Fibroblast of mammary gland (primary cell): ENCODE data around the gene KRTAP5-3.

Experiments
- DNase-seq: peaks from one replicate; pipeline ENCODE4 v3.0.0-alpha.2; 2010; ENCODE audit warnings: low read depth
- H3K4me3 ChIP-seq: 2 replicates; pipeline ENCODE4 v1.5.1; 2011; ENCODE audit warnings: low read depth, mild to moderate bottlenecking, low read length, moderate library complexity; ENCODE audit not compliant: control insufficient read depth
- CTCF ChIP-seq: conservative IDR thresholded peaks from 2 replicates; pipeline ENCODE4 v1.5.1; 2011; ENCODE audit warnings: low read depth, low read length, inconsistent platforms; ENCODE audit not compliant: control insufficient read depth, insufficient read depth

The KRTAP5-3 gene

GRCh38 chr11:1629326-1630185 is 21.3 kb upstream of the KRTAP5-3 start, which contains the start of gene KRTAP5-5:
Gene KRTAP5-5, plus strand, starts transcription at chr11:1629775. Its CDS starts 66 bp downstream, at chr11:1629841.
- DNase-seq = no peak
- no peak within 1 kb of the TSS for H3K4me3 ChIP-seq
- TF ChIP-seq CTCF = no peak

- no peak overlapping the region for H3K4me3 ChIP-seq
- peak; percentile 11 for DNase-seq
- TF ChIP-seq CTCF = peak; percentile 76
Measured at GRCh38 chr11:1628506-1629325, 20.5 kb upstream of the KRTAP5-3 start.

- no peak overlapping the region for H3K4me3 ChIP-seq
- TF ChIP-seq CTCF = no peak
- DNase-seq = no peak
Measured at GRCh38 chr11:1625541-1625940, 17.3 kb upstream of the KRTAP5-3 start.

- DNase-seq = no peak
- TF ChIP-seq CTCF = no peak
- no peak overlapping the region for H3K4me3 ChIP-seq
Measured at GRCh38 chr11:1624621-1625020, 16.4 kb upstream of the KRTAP5-3 start.

- H3K4me3 ChIP-seq = no peak overlapping the region
- no peak for DNase-seq
- no peak for TF ChIP-seq CTCF
Measured at GRCh38 chr11:1623716-1624115, 15.5 kb upstream of the KRTAP5-3 start.

- H3K4me3 ChIP-seq = no peak within 1 kb of the TSS
- TF ChIP-seq CTCF = no peak
- no peak for DNase-seq
Measured at GRCh38 chr11:1622086-1622485, 13.8 kb upstream of the KRTAP5-3 start, which contains the start of gene KRTAP5-4. Gene KRTAP5-4, minus strand, starts transcription at chr11:1622138. Its CDS starts 45 bp downstream, at chr11:1622093.
